Stimulated activated CD8-positive, alpha-beta memory T cell treated with anti-CD3 and anti-CD28 coated beads, Interleukin-2, amount 100 ng/mL, for 48 hours (primary cell): ENCODE results near the gene CSF3R.
"Not testable (repeated sequence)": the region's sequence is repeated elsewhere in the genome, so short reads cannot be mapped to it uniquely, and the experiment has no call there.

ENCODE experiments used
- DNase-seq, 2 donors: peaks; one replicate each; pipeline ENCODE4 v3.0.0-alpha.2; 2020; ENCODE audit warnings: low read depth in 2 of 2

Gene CSF3R

DNA sequence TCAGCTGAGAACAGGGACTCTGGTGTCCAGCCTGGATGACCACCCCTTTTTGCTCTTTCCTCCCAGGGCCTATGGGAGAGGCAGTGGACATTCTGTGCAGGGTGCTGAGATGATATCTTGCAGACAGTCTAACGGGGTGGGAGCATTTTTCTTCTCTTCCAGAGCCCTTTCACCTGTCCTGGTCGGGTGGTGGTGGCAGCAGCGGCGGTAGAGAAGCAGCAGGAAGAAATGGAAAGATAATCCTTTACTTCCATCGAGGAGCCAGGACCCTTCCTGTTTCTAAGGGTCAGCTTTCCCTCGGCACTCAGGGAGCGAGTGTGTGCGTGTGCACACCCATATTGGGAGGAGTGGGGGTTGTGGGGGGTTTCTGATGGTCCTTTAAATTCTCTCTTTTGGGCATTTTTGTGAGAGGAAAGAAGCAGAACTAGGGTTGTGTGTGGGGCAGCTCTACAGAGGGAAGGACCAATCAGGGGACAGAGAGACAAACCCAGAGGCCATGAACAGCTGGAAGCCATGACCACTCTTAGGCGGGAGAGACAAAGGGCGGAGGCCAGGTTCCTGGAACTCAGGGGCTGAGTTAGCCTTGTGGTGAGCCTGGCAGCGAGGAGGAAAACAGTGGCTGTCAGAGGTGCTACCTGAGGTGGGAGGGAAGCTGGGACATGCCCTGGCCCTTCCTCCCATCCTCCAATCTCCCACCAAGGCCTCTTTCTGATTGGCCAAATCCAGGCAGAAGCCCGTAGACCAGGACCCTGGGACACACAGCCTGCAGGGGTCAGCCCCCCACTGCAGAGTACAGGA is 31.2 kb upstream of the CSF3R start:
- no peak for DNase-seq

DNA sequence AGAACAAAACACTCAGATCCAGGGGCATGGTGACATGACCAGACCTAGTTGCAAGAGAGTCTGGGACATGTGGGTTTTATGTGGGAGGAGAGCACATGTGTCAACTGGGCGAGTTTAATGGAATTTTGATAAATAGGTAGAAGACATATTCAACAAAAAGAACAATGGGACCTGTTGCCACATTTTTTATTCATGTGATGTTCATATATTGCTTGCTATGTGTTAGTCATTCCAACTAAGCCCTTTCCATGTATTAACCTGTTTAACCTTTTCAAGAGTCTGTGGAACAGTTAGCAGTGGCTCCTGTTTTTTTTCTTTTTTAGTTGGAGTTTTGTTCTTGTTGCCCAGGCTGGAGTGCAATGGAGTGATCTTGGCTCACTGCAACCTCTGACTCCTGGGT is 30.1 kb upstream of the CSF3R start:
- no peak for DNase-seq

DNA sequence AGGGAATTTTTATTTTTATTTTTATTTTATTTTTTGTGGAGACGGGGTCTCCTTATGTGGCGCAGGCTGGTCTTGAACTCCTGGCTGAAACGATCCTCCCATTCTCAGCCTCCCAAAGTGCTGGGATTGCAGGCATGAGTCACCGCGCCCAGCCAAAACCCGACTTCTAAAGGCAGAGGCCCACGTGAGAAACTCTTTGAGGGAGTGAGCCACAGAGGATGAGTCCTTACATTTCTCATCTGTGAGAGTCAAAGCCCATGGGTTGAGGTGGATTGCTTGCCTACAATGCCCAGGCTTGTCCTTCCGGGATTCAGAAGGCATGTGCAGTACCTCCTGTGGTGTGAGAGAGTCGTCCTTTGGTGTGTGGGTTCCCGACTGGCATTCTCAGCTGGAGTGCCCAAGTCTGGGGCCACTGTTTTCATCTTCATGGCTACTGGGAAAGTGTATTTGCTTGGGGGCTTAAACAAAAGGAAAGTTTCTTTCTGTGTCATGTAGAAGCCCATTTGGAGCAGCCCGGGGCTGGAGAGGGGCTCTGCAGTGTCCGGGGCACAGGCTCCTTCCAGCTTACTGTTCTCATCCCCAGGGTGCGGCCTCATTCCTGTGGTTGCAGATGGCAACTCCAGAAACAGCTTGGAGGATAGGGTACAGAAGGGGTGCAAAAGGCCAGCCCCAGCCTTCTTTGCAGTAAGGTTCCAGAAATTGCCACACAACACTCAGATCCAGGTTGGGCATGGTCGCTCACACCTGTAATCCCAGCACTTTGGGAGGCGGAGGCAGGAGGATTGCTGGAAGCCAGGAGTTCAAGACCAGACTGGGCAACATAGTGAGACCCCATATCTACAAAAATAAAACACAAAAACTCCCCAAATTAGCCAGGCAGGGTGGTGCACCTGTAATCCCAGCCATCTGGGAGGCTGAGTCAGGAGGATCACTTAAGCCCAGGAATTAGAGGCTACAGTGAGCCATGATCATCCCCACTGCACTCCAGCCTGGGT is 29.4 kb upstream of the CSF3R start:
- DNase-seq, result no peak

DNA sequence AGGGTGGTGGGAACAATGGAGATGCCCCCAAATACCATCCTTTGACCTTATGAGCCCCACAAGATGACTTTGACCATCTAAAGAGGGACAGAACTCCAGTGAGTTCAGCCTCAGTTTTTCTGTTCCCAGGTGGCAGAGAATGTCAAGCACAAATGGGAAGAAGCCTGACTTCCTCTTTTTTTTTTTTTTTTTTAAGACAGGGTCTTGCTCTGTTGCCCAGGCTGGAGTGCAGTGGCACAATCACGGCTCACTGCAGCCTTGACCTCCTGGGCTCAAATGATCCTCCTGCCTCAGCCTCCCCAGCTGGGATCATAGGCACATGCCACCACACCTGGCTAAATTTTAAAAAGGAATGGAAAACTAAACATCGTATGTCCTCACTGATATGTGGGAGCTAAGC is 28.5 kb upstream of the CSF3R start:
- DNase-seq, result not testable (repeated sequence)

DNA sequence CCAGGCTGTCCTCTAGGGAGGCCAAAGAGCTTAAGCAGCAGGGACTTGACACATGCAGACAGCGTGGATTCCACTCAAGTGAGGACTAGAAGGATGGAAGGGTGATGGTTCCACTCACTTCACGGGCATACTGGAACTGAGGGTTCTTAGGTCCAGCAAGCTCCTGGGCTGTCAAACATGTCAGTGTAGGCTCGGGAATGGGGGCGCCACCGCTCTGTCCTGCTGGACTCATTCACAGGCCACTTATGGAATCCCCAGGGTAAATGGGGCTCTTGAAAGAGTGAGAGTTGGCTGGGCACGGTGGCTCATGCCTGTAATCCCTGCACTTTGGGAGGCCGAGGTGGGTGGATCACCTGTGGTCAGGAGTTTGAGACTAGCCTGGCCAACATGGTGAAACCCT is 27.7 kb upstream of the CSF3R start:
- DNase-seq, result no peak

DNA sequence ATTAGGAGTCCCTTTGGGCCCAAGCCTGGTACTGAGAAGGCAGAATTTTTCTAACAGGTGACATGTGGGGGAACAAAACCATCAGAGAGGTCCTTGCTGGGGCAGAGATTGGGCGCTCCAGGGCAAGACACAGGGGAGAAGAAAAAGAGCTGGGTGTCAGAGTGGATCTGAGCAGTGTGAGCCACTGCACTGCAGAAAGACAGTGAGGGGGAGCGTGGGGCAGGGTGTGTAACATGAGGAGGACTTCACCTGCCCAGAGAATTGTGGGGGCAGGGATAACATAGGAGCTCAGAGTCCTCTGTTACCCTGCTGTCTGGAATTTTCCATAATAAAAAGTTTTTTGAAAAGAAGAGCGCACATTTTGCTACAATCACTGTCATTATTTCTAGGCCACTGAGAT is 25.5 kb upstream of the CSF3R start:
- no peak for DNase-seq

DNA sequence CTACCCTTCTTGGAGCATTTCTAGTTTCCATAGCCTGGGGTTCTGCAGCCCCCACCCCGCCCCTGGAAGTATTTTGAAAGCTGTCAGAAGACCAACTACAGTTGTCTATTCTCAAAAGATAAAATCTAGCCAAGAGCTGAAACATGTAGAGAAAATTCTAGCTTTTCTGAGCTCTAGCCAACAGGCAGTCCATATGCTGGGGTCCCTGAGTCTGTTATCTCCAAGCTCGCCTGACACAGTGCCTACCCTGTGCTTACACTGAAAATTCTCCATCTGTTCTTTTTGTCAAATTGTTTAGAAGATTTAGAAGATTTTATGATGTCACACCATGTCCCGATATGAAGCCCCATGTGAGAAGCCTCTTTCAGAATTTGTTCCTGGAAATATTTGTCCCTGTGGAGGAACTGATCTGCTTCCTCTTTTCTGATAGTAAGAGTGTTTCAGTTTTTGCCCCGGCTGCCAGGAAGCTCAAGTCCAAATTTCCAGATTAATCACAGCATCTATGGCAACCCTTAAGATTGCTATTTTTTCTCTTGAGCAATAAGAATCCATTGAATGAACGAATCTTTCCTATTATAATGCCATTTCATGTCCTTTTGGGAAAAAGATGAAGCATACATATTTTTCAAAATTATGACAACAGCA is 23.7 kb upstream of the CSF3R start:
- no peak for DNase-seq

DNA sequence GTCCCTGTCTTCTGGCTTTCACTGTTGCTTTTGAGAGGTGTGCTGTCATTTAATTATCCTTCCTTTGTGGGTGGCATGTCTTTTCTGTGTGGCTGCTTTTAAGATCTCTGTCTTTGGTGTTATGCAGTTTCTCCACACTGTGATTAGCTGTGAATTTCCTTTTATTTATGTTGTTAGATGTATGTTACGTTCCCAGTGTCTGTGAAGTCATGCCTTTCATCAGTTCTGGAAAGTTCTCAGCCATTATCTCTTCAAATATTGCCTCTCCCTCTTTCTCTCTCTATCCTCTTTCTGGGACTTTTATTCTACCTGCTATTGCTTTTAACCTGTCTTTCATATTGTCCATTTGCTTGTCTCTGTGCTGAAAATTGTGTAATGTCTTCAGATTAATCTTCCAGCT is 21.0 kb upstream of the CSF3R start:
- no peak for DNase-seq

DNA sequence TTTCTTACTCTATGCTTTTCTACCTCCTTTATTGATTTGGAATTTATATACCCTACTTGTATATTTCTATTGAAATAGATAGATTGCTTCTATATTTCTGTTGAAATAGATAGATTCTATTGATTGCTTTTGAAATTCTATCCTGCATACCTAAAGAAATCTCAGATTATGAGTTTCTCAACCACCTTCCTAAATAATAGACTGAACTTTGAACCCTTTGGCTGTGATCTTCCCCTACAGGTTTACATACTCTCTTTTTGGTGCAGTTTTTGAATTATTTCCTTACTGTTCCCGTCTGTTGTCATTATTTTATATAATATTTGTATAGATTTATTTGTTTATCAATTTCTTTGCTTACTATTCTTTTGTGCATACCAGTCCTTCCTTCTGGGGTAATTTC is 20.4 kb upstream of the CSF3R start:
- DNase-seq, result no peak

DNA sequence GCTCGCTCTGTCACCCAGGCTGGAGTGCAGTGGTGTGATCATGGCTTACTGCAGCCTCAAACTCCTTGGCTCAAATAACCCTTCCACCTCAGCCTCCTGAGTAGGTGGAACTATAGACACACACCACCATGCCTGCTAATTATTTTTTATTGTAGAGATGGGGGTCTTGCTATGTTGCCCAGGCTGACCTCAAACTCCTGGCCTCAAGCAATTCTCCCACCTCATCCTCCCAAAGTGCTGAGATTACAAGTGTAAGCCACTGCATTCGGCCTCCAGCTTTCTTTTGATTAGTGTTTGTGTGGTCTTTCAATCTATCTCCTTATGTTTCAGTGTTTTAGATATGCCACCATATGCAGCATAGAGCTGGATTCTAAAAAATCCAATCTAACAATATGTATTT is 19.9 kb upstream of the CSF3R start:
- DNase-seq, result no peak

DNA sequence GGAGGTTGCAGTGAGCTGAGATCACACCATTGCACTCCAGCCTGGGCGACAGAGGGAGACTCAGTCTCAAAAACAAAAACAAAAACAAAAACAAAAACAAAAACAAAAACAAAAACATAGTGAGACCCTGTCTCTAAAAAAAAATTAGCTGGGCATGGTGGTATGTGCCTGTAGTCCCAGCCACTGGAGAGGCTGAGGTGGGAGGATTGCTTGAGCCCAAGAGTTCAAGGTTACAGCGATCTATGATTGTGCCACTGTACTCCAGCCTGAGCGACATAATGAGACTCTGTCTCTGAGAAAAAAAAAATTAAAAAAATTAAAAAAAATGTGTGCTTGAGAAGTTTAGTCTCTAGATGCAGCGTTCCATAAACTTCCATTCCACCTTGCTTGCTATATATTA is 19.2 kb upstream of the CSF3R start:
- DNase-seq, result not testable (repeated sequence)

DNA sequence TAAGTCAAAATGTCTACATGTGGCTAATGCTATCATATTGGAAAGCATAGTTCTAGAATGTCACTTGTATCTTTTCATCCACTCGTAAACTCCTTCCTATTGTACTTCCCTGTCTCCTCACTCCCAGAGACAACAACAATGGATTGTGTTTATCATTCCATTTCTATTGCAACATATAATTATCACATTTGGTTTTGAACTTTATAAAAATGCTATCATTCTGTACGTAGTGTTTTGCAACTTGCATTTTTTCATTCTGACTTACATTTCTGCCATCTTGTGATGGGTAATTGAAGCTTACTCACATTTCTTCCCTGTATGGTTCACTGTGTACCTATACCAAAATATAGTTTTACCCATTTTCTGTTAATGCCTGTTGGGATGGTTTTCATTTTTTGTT is 14.5 kb upstream of the CSF3R start:
- DNase-seq, result no peak

DNA sequence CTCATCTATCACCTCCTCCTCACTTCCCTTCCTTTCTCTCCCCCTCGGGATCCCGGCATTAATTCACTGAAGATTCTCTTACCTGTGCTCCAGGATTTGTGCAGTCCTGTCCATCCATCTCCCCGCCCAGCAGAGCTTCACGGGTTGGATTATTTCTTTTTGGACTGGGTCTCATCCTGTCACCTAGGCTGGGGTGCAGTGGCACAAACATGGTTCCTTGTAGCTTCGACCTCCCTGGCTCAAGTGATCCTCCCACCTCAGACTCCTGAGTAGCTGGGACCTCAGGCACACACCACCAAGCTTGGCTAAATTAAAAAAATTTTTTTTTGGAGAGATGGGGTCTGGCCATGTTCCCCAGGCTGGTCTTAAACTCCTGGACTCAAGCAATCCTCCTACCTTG is 12.3 kb upstream of the CSF3R start:
- no peak for DNase-seq

DNA sequence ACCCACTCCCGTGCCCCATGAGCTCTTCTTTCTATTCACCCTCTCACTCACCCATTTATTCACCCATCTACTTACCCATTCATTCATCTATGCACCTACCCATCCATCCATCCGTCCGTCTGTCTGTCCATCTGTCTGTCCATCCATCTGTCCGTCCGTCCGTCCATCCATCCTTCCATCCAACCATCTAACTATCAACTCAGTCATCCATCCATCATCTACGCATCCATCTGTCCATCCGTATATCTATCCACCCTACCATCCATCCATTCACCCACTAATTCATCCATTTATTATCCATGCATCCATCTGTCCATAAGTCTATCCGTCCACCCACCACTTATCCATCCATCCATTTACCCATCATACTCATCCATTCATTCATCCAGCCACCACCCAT is 10.8 kb upstream of the CSF3R start:
- no peak for DNase-seq

DNA sequence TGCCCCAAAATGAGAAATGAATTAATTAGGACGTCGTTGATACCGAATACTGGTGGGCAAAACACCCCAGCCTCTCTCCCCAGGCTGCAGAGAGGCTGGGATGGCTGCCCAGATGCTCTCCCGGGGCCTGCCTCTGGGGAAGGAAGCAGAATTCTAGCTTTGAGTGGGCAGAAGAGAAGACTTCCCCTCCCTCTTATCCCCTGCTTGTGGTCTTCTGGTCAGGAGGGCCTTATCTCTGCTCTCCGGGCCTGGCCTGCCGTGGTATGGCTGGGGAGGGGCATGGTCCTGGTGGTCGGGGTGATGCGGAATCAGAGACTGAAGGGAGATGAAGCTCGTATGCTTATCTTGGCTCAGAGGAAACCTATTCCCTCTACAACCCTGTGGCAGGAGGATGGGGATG is 9.8 kb upstream of the CSF3R start:
- no peak for DNase-seq

DNA sequence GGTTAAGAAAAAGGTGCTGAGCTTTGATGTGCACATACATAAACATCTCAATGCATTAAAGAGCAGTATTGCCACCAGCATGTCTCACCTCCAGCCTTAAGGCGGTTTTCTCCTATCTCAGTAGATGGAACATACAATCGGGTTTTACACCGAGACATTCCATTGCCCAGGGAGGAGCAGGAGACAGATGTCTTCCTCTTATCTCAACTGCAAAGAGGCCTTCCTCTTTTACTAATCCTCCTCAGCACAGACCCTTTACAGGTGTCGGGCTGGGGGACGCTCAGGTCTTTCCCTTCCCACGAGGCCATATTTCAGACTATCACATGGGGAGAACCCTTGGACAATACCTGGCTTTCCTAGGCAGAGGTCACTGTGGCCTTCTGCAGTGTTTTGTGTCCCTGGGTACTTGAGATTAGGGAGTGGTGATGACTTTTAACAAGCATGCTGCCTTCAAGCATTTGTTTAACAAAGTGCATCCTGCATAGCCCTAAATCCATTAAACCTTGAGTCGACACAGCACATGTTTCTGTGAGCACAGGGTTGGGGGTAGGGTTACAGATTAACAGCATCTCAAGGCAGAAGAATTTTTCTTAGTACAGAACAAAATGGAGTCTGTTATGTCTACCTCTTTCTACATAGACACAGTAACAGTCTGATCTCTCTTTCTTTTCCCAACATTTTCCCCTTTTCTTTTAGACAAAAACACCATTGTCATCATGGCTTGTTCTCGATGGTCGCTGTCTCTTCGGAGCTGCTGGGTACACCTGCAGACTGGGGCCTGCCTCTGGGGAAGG is 6.7 kb upstream of the CSF3R start:
- DNase-seq, result not testable (repeated sequence)

DNA sequence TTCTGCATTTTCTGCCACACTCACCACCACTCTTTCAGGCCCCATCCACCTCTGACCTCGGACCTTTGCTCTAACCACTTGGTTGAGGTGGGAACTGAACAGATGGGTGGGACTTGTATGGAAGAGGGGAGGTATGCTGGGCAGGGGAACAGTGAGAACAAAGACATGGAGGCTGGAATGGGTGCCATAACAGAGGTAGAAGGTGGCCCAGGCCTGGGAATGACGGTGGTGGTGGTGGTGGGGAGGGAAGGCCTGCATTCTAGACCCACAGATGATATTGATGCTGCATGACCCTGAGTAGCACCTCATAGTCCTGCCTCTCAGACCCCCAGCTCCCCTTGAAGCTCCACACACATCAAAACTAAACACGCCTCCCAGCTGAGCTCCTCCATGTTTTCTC is 5.2 kb upstream of the CSF3R start:
- no peak for DNase-seq

DNA sequence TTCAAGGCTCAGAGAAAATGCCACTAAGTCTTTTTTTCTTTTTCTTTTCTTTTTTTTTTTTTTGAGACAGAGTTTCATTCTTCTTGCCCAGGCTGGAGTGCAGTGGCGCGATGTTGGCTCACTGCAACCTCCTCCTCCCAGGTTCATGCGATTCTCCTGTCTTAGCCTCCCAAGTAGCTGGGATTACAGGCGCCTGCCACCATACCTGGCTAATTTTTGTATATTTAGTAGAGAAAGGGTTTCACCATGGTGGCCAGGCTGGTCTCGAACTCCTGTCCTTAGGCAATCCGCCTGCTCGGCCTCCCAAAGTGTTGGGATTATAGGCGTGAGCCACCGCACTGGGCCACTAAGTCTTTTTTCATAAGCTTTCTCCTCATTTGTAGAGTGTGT is 4.6 kb upstream of the CSF3R start:
- DNase-seq, result not testable (repeated sequence)

DNA sequence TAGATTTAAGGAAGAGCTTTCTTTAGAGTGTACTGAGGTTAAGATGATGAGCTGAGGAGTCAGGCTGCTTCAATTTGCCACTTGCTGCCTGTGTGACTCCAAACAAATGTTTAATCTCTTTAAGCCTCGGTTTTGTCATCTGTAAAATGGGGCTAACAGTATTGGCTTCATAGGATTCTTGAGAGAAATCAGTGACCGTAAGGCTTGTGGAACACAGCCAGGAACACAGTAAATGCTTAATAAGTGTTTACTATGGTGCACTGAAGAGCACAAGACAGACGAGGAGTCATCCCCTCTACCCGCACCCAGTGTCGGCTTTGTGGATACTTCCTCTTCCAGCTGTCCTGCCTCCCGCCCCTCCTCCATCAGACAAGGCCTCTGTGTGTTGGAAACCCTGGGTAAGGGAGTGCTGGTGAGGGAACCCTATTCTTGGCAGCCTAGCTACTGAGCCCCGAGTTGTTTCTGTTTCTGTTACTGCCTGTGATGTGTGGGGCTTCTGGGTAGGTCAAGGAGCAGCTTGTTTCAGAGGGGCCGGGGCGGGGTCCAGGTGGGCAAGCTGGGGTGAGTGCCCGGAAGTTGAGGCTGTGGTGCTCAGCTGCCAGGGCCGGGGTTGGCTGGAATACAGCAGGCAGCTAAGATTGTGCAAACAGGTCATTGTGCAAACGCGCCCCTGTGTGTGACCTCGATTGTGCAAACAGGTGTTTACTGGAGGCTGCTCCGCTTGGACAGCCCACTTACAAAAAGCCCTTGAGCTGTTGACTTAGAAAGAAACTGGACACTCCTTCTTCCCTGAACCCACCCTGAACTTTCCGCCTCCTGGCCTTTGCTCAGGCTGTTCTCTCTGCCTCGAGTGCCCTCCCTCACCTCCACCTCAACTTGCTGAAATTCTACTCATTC is 4.0 kb upstream of the CSF3R start:
- no peak for DNase-seq

DNA sequence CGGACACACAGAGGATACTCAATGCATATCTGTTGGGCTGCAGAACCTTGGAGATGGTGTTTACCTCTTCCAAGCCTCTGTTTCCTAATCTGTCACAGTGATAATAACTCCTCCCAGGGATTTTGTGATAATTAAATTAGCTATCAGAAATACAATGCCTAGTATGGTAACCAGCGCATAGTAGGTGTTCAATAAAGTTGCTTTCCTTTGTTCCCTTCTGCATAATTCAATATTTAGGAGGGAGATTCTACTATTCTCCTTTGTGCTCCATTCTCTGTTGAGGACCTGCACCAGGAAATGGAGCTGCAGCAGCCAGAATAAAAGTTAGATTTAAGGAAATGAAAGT is 3.4 kb upstream of the CSF3R start:
- no peak for DNase-seq

DNA sequence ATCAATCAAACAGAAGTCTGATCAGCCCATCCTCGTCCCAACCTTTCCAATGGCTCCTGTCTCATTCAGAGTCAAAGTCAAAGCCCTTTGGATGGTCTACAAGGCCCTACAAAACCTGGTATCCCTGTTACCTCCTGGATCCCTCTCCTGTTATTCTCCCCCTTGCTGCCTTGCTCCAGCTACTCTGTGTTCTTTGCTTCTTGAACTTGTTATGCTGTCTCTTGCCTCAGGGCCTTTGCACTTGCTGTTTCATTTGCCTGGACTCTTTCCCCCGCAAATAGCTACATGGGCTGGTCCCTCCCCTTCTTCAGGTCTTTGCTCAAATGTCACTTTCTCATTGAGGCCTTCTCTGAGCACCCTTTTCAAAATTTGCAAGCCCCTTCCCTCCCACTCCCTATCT is 1.4 kb upstream of the CSF3R start:
- DNase-seq, result no peak
